SK-N-SH (cell line): ENCODE data around the gene ELOVL2. TPM values are rescaled to one million over a fixed set of nuclear protein-coding genes. Genes with fewer than 3 reads are reported as not detected.

Experiments
- CTCF ChIA-PET: fragments of 300-600, 350-600 bp; formaldehyde crosslinking; extraction: SDS; loops from one replicate; lab custom pipeline; 2021; lab: Yijun Ruan, JAX
- POLR2A ChIA-PET: fragments of 350-600 bp; sonication (Branson Sonifier 250); formaldehyde crosslinking; extraction: SDS; loops from one replicate; lab custom pipeline; 2020; ENCODE audit warnings: antibody characterized with exemption, inconsistent platforms; lab: Yijun Ruan, JAX
- DNase-seq: peaks from one replicate; pipeline ENCODE4 v3.0.0; 2012
- H2AFZ ChIP-seq: fragments of 200-600 bp; sonication (generic); 2 replicates; pipeline ENCODE4 v1.8.1; 2016; ENCODE audit warnings: antibody characterized with exemption, mild to moderate bottlenecking, low read depth
- H3F3A ChIP-seq: fragments of 200-600 bp; sonication (generic); replicated peaks from 2 replicates; pipeline ENCODE3; 2016; ENCODE audit warnings: antibody characterized with exemption, mild to moderate bottlenecking; ENCODE audit not compliant: insufficient read depth
- H3K27ac ChIP-seq, 2 experiments: fragments of 200-500 bp in 1 of 2; fragments of 200-600 bp in 1 of 2; sonication (Bioruptor generic) in 1 of 2; sonication (generic), shearing (Covaris generic) in 1 of 2; 2 replicates each; pipeline versions ENCODE4 v1.5.1 to v1.6.1; 2014 to 2016; ENCODE audit warnings: low read depth in 2 of 2, inconsistent platforms in 1 of 2, low read length in 1 of 2, mild to moderate bottlenecking in 1 of 2, mixed read lengths in 1 of 2
- H3K27me3 ChIP-seq: fragments of 200-600 bp; sonication (generic), shearing (Covaris generic); 2 replicates; pipeline ENCODE4 v1.6.1; 2016; ENCODE audit warnings: mixed run types; ENCODE audit not compliant: insufficient read depth
- H3K36me3 ChIP-seq, 2 experiments: fragments of 200-500 bp in 1 of 2; fragments of 200-600 bp in 1 of 2; sonication (Bioruptor generic) in 1 of 2; sonication (generic) in 1 of 2; replicated peaks in 1 of 2; 2 replicates each; pipeline versions ENCODE3 to v1.5.1; 2014 to 2016; ENCODE audit warnings: low read length in 1 of 2, mild to moderate bottlenecking in 1 of 2; ENCODE audit not compliant: insufficient read depth in 2 of 2, control insufficient read depth in 1 of 2
- H3K4me1 ChIP-seq, 2 experiments: fragments of 200-500 bp in 1 of 2; fragments of 200-600 bp in 1 of 2; sonication (Bioruptor generic) in 1 of 2; sonication (generic), shearing (Covaris generic) in 1 of 2; 2 replicates each; pipeline versions ENCODE4 v1.5.1 to v1.6.1; 2014 to 2016; ENCODE audit warnings: low read depth in 1 of 2, low read length in 1 of 2, mixed run types in 1 of 2; ENCODE audit not compliant: insufficient read depth in 2 of 2, control insufficient read depth in 1 of 2
- H3K4me2 ChIP-seq: fragments of 200-600 bp; sonication (generic), shearing (Covaris generic); 2 replicates; pipeline ENCODE4 v1.6.1; 2017; ENCODE audit warnings: mixed run types
- H3K4me3 ChIP-seq, 2 experiments: fragments of 200-500 bp in 1 of 2; fragments of 200-600 bp in 1 of 2; sonication (Bioruptor generic) in 1 of 2; sonication (generic), shearing (Covaris generic) in 1 of 2; 2 replicates each; pipeline versions ENCODE4 v1.5.1 to v1.8.1; 2014 to 2016; ENCODE audit warnings: low read depth in 2 of 2, inconsistent platforms in 1 of 2, low read length in 1 of 2, mild to moderate bottlenecking in 1 of 2, mixed read lengths in 1 of 2, moderate library complexity in 1 of 2
- H3K79me2 ChIP-seq: fragments of 200-600 bp; sonication (generic); 2 replicates; pipeline ENCODE4 v1.8.1; 2017; ENCODE audit warnings: mild to moderate bottlenecking; ENCODE audit not compliant: insufficient read depth
- H3K9ac ChIP-seq: fragments of 200-600 bp; sonication (generic); 2 replicates; pipeline ENCODE4 v1.6.1; 2017; ENCODE audit warnings: mixed run types
- H3K9me2 ChIP-seq: fragments of 200-600 bp; sonication (generic); 2 replicates; pipeline ENCODE4 v1.6.1; 2017; ENCODE audit warnings: mixed run types
- H3K9me3 ChIP-seq: fragments of 200-600 bp; sonication (generic); 2 replicates; pipeline ENCODE4 v1.6.1; 2017; ENCODE audit warnings: mixed run types, mild to moderate bottlenecking, moderate library complexity
- H4K20me1 ChIP-seq: fragments of 200-600 bp; sonication (generic); 2 replicates; pipeline ENCODE4 v1.6.1; 2017; ENCODE audit warnings: mild to moderate bottlenecking, mixed run types; ENCODE audit not compliant: insufficient read depth
- CHD2 ChIP-seq: fragments of 150-350 bp; IDR thresholded peaks from 2 replicates; pipeline ENCODE4 v1.6.1; 2018; ENCODE audit warnings: low read length; ENCODE audit not compliant: partially characterized antibody
- EP300 ChIP-seq, 2 experiments: IDR thresholded peaks; 2 replicates each; pipeline versions ENCODE4 v1.4.0 to v1.6.1; 2012; ENCODE audit warnings: borderline replicate concordance in 1 of 2, low read depth in 1 of 2, low read length in 1 of 2
- EZH2phosphoT487 ChIP-seq: fragments of 200-600 bp; sonication (generic); IDR thresholded peaks from 2 replicates; pipeline ENCODE4 v1.6.1; 2017; ENCODE audit warnings: low read depth, mixed run types, mild to moderate bottlenecking, antibody characterized with exemption, moderate library complexity, borderline replicate concordance
- FOXJ3 ChIP-seq: sonication (generic); formaldehyde crosslinking; IDR thresholded peaks from 2 replicates; pipeline ENCODE4 v1.5.1; 2020; ENCODE audit warnings: mild to moderate bottlenecking, missing genetic modification reagents
- GABPA ChIP-seq: IDR thresholded peaks from 2 replicates; pipeline ENCODE4 v1.4.0; 2012; ENCODE audit warnings: low read depth, mild to moderate bottlenecking
- GATA2 ChIP-seq: sonication (generic); formaldehyde crosslinking; IDR thresholded peaks from 2 replicates; pipeline ENCODE4 v1.5.0; 2020; ENCODE audit warnings: mild to moderate bottlenecking, missing genetic modification reagents
- JUND ChIP-seq: IDR thresholded peaks from 2 replicates; pipeline ENCODE4 v1.4.0; 2012
- MEF2A ChIP-seq: IDR thresholded peaks from 2 replicates; pipeline ENCODE4 v1.4.0; 2012; ENCODE audit warnings: low read depth, borderline replicate concordance
- MXI1 ChIP-seq: IDR thresholded peaks from 2 replicates; pipeline ENCODE4 v1.6.1; 2012; ENCODE audit warnings: mild to moderate bottlenecking, low read depth, low read length, improper control_type of control experiment
- NFIC ChIP-seq: IDR thresholded peaks from 2 replicates; pipeline ENCODE4 v1.4.0; 2012; ENCODE audit warnings: borderline replicate concordance
- POLR2AphosphoS5 ChIP-seq: IDR thresholded peaks from 2 replicates; pipeline ENCODE4 v1.6.1; 2012; ENCODE audit warnings: low read depth, low read length
- RAD21 ChIP-seq: IDR thresholded peaks from 2 replicates; pipeline ENCODE4 v1.6.1; 2012; ENCODE audit warnings: mild to moderate bottlenecking, low read length
- RCOR1 ChIP-seq: fragments of 150-350 bp; IDR thresholded peaks from 2 replicates; pipeline ENCODE4 v1.6.1; 2017; ENCODE audit warnings: antibody characterized with exemption, low read length
- RXRA ChIP-seq: IDR thresholded peaks from 2 replicates; pipeline ENCODE4 v1.4.0; 2012; ENCODE audit warnings: low read depth, mild to moderate bottlenecking, borderline replicate concordance
- SMC3 ChIP-seq: IDR thresholded peaks from 2 replicates; pipeline ENCODE4 v1.6.1; 2012; ENCODE audit warnings: low read depth, low read length, improper control_type of control experiment
- TAF1 ChIP-seq: IDR thresholded peaks from 2 replicates; pipeline ENCODE4 v1.6.1; 2012; ENCODE audit warnings: low read depth, mild to moderate bottlenecking, low read length, moderate library complexity, borderline replicate concordance
- TCF12 ChIP-seq: IDR thresholded peaks from 2 replicates; pipeline ENCODE4 v1.4.0; 2012
- YY1 ChIP-seq: IDR thresholded peaks from 2 replicates; pipeline ENCODE4 v1.4.0; 2012; ENCODE audit warnings: low read depth, mild to moderate bottlenecking
- WGBS: methylation state at CpG from one replicate; pipeline ENCODE4 v1.1.6; 2017; ENCODE audit warnings: low lambda C conversion rate; 5-methylcytosine and 5-hydroxymethylcytosine counted together
- polyA plus RNA-seq, 3 experiments: library from polyadenylated mRNA; depleted of rRNA; stranded (reverse); fragments of >200 nt; gene quantifications; 2 replicates each; pipeline ENCODE4 v1.2.3, GENCODE V29; 2012
- TF ChIP-seq, protein P1 (sequence below): IDR thresholded peaks from 2 replicates; pipeline ENCODE4 v1.4.0; 2012; ENCODE audit warnings: low read depth
- TF ChIP-seq, protein P2 (sequence below): IDR thresholded peaks from 2 replicates; pipeline ENCODE4 v1.4.0; 2012; ENCODE audit warnings: low read depth, borderline replicate concordance
- TF ChIP-seq, protein P3 (sequence below): fragments of 200-600 bp; sonication (generic); IDR thresholded peaks from 2 replicates; pipeline ENCODE4 v1.6.1; 2017; ENCODE audit warnings: antibody characterized with exemption, mild to moderate bottlenecking, moderate library complexity

The ELOVL2 gene
- polyA plus RNA-seq, 1 of the 3 experiments (the other 2 are of a cell fraction): 0.39 TPM

DNA sequence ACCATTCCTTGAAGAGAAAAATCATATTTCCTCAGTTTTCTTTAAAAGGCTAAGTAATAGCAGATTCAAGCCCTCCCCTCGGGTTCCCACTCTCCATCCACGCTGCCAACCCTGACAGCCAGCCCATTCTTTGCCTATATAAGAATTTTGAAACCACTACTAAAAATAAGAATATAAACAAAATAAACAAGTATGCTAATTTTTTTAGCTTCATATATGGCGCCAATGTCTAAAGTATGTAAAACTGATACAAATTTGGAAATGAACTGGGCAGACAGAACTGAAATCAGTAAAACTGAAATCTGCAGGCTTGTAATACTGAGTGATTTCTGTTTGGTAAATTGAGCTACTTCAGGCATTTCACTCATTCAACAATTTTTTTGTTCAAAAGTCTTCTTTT lies 19.0 kb downstream of the ELOVL2 start:
- WGBS: 86% methylated on average over 3 of the region's 3 CpGs
- CTCF ChIA-PET: interaction anchor here (0.9 kb wide), 1 partner anchor 44 kb away, joined by 4 read pairs; no protein-coding TSS in a partner anchor

DNA sequence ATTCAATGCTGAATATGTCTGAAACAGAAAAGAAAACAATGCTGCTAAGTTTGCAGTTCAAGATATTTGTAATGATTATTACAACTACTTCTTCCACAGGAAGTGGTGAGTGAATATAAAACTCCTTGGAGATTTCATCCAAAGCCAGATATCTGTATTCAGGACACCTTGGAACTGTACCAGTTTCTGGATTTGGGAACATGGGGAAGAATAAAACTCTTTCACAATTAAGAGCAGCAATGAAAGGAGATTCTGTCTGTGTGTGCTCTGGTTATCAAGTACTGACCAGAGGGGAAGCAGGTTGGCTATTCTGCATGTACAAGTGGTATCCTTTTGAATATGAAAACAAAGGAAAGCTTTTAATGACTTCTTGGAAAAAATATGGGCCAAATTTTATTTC lies 21.1 kb downstream of the ELOVL2 start:
- Histone ChIP-seq H3K36me3 (no peaks in the 10 kb centered on the region), H3F3A (no peaks in the 10 kb centered on the region), H3K9me3 (no peaks in the 10 kb centered on the region; the same call in 1 of the 2 replicates), H3K4me3 (no peak overlapping the region), H3K27ac (no peak overlapping the region), H3K9ac (no peak overlapping the region), H3K4me1 (no peaks in the 10 kb centered on the region; a peak in 2 of 4 replicates), H3K9me2 (no peaks in the 10 kb centered on the region), H2AFZ (0 out of 2 replicates have a peak overlapping the region, but pooled peaks have one; percentile 8), H4K20me1 (no peaks in the 10 kb centered on the region), H3K4me2 (no peak overlapping the region), H3K79me2 (no peaks in the 10 kb centered on the region), H3K27me3 (no peaks in the 10 kb centered on the region)
- TF ChIP-seq MEF2A (no peak), YY1 (no peak), SMC3 (no peak), EZH2phosphoT487 (no peak), RAD21 (no peak)
- ChIA-PET CTCF (interaction anchor here (1.1 to 1.9 kb wide), 5 partner anchors 14 to 474 kb away, joined by 4 to 6 read pairs (median 6); partner anchors contain the start of gene ELOVL2), POLR2A (no interaction called here)
- DNase-seq: no peak

More for the DNA sequence above, 19.0 kb downstream of the ELOVL2 start:
- H3K27me3 ChIP-seq: no peaks in the 10 kb centered on the region
- no peaks in the 10 kb centered on the region for H3F3A ChIP-seq
- no peaks in the 10 kb centered on the region for H3K79me2 ChIP-seq
- no peak overlapping the region for H2AFZ ChIP-seq
- POLR2A ChIA-PET: no interaction called here
- H3K27ac ChIP-seq: no peak overlapping the region
- H3K4me1 ChIP-seq: no peaks in the 10 kb centered on the region; a peak in 2 of 4 replicates
- H3K4me2 ChIP-seq: no peak overlapping the region
- no peak overlapping the region for H3K9ac ChIP-seq
- H3K4me3 ChIP-seq: no peak overlapping the region
- H3K9me3 ChIP-seq: no peaks in the 10 kb centered on the region; the same call in 1 of the 2 replicates
- no peak for DNase-seq
- H3K36me3 ChIP-seq: no peaks in the 10 kb centered on the region
- no peak for TF ChIP-seq RCOR1
- no peak for TF ChIP-seq TCF12
- TF ChIP-seq POLR2AphosphoS5: no peak
- TF ChIP-seq, protein P1, sequence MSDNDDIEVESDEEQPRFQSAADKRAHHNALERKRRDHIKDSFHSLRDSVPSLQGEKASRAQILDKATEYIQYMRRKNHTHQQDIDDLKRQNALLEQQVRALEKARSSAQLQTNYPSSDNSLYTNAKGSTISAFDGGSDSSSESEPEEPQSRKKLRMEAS: no peak
- TF ChIP-seq EZH2phosphoT487: no peak
- no peak for TF ChIP-seq TAF1
- no peak for TF ChIP-seq RAD21
- no peak for TF ChIP-seq MEF2A
- TF ChIP-seq, protein P2, sequence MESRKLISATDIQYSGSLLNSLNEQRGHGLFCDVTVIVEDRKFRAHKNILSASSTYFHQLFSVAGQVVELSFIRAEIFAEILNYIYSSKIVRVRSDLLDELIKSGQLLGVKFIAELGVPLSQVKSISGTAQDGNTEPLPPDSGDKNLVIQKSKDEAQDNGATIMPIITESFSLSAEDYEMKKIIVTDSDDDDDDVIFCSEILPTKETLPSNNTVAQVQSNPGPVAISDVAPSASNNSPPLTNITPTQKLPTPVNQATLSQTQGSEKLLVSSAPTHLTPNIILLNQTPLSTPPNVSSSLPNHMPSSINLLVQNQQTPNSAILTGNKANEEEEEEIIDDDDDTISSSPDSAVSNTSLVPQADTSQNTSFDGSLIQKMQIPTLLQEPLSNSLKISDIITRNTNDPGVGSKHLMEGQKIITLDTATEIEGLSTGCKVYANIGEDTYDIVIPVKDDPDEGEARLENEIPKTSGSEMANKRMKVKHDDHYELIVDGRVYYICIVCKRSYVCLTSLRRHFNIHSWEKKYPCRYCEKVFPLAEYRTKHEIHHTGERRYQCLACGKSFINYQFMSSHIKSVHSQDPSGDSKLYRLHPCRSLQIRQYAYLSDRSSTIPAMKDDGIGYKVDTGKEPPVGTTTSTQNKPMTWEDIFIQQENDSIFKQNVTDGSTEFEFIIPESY: no peak
- TF ChIP-seq SMC3: no peak
- TF ChIP-seq NFIC: no peak
- no peak for TF ChIP-seq RXRA
- no peak for TF ChIP-seq MXI1
- TF ChIP-seq EP300 (IDR thresholded peaks at IDR 0.05; ENCODE audit: borderline replicate concordance in 1 of 2, low read depth in 1 of 2, low read length in 1 of 2): no peak
- no peak for TF ChIP-seq FOXJ3 (CRISPR knock-in tag)
- no peak for TF ChIP-seq GABPA
- no peak for TF ChIP-seq JUND
- TF ChIP-seq, protein P3, sequence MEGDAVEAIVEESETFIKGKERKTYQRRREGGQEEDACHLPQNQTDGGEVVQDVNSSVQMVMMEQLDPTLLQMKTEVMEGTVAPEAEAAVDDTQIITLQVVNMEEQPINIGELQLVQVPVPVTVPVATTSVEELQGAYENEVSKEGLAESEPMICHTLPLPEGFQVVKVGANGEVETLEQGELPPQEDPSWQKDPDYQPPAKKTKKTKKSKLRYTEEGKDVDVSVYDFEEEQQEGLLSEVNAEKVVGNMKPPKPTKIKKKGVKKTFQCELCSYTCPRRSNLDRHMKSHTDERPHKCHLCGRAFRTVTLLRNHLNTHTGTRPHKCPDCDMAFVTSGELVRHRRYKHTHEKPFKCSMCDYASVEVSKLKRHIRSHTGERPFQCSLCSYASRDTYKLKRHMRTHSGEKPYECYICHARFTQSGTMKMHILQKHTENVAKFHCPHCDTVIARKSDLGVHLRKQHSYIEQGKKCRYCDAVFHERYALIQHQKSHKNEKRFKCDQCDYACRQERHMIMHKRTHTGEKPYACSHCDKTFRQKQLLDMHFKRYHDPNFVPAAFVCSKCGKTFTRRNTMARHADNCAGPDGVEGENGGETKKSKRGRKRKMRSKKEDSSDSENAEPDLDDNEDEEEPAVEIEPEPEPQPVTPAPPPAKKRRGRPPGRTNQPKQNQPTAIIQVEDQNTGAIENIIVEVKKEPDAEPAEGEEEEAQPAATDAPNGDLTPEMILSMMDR: no peak
- TF ChIP-seq GATA2 (CRISPR knock-in tag): no peak
- TF ChIP-seq CHD2: no peak
- no peaks in the 10 kb centered on the region for H4K20me1 ChIP-seq
- H3K9me2 ChIP-seq: no peaks in the 10 kb centered on the region
